H1 (cell line): Measurements from ENCODE around the gene JPT1. TPM values are rescaled to one million over a fixed set of nuclear protein-coding genes. Genes with fewer than 3 reads are reported as not detected.

Source experiments
- ASH2L ChIP-seq: fragments of 200-600, 300-600 bp; sonication (generic); IDR thresholded peaks from one replicate; pipeline ENCODE4 v1.7.1; 2017; ENCODE audit warnings: low read length
- CEBPB ChIP-seq: IDR thresholded peaks from 2 replicates; pipeline ENCODE4 v1.6.1; 2012; ENCODE audit warnings: low read depth, low read length
- GTF2F1 ChIP-seq: IDR thresholded peaks from 2 replicates; pipeline ENCODE4 v1.6.1; 2012; ENCODE audit warnings: low read depth, low read length, improper control_type of control experiment, borderline replicate concordance
- polyA plus RNA-seq, 7 experiments: library from polyadenylated mRNA; depleted of rRNA in 3 of 7; stranded (reverse) in 5 of 7; unstranded in 2 of 7; fragments of >200 nt in 5 of 7; fragments of 200-250 nt in 2 of 7; gene quantifications; 1 replicate in 5 of 7; 2 replicates in 1 of 7; 4 replicates in 1 of 7; pipeline versions ENCODE4 v1.2.1 to v1.2.3, GENCODE V29; 2011 to 2013; ENCODE audit warnings: missing spikeins in 2 of 7, mixed read lengths in 2 of 7
- total RNA-seq: library from RNA; stranded (reverse); fragmentation: NEBNext Ultra II Directional; extraction: Animal tissue kit (Norgen Biotek cat#: 25700); gene quantifications from 2 replicates; pipeline ENCODE4 v1.2.1, GENCODE V29; 2021

JPT1 gene
- total and polyA plus RNA-seq, 2 of the 8 experiments (the other 6 are each of a cell fraction or from before 2014, with no cell fraction given): 154 to 369 TPM

GRCh38 chr17:75124819-75125162 is 29.5 kb downstream of the JPT1 start (continued):
- TF ChIP-seq CEBPB: no peak
- no peak for TF ChIP-seq GTF2F1
- no peak for TF ChIP-seq ASH2L
